IMR-90 (cell line): ENCODE data around the gene NNAT. TPM values are rescaled to one million over a fixed set of nuclear protein-coding genes. Genes with fewer than 3 reads are reported as not detected.

ENCODE experiments used
- ATAC-seq: fragments of 200-7000 bp; cut with Tn5 transposase; 2 replicates; pipeline ENCODE4 v1.9.1; 2020; ENCODE audit warnings: low read depth, mild to moderate bottlenecking, moderate library complexity
- BruUV-seq: library from RNA; stranded (reverse); fragments of 400-500 nt; replicated peaks from 2 replicates; lab custom pipeline; 2021; lab: Mats Ljungman, UMichigan
- CTCF ChIA-PET: fragments of 300-600 bp; formaldehyde crosslinking; extraction: SDS; loops from one replicate; lab custom pipeline; 2021; ENCODE audit warnings: antibody characterized with exemption; lab: Yijun Ruan, JAX
- POLR2A ChIA-PET: fragments of 300-600 bp; sonication (Branson Sonifier 250); formaldehyde crosslinking; loops from one replicate; lab custom pipeline; 2022; ENCODE audit warnings: antibody characterized with exemption; ENCODE audit not compliant: unreplicated experiment; lab: Charles Lee
- DNase-seq: peaks from one replicate; pipeline ENCODE4 v3.0.0; 2013
- H2AFZ ChIP-seq: replicated peaks from 2 replicates; pipeline ENCODE3; 2013; ENCODE audit warnings: low read length, mild to moderate bottlenecking; ENCODE audit not compliant: poor library complexity
- H2AK5ac ChIP-seq: 2 replicates; pipeline ENCODE4 v1.6.1; 2013; ENCODE audit warnings: low read depth, low read length, inconsistent platforms
- H2AK9ac ChIP-seq: replicated peaks from 2 replicates; pipeline ENCODE3; 2013; ENCODE audit warnings: mild to moderate bottlenecking, low read depth, low read length, moderate library complexity; ENCODE audit not compliant: poor library complexity
- H2BK120ac ChIP-seq: 2 replicates; pipeline ENCODE4 v1.6.1; 2013; ENCODE audit warnings: low read depth, low read length, inconsistent platforms
- H2BK15ac ChIP-seq: 3 replicates; pipeline ENCODE4 v1.6.1; 2013; ENCODE audit warnings: low read depth, low read length, inconsistent platforms
- H2BK20ac ChIP-seq: 2 replicates; pipeline ENCODE4 v1.6.1; 2013; ENCODE audit warnings: low read depth, mild to moderate bottlenecking, inconsistent platforms, low read length, moderate library complexity
- H2BK5ac ChIP-seq: 2 replicates; pipeline ENCODE4 v1.6.1; 2013; ENCODE audit warnings: mild to moderate bottlenecking, low read depth, low read length, inconsistent platforms; ENCODE audit not compliant: poor library complexity, severe bottlenecking
- H3K14ac ChIP-seq: replicated peaks from 2 replicates; pipeline ENCODE4 v1.6.1; 2013; ENCODE audit warnings: low read depth, low read length, inconsistent platforms
- H3K18ac ChIP-seq: 2 replicates; pipeline ENCODE4 v1.6.1; 2013; ENCODE audit warnings: low read depth, low read length, control low read depth
- H3K23ac ChIP-seq: 2 replicates; pipeline ENCODE4 v1.6.1; 2013; ENCODE audit warnings: low read depth, low read length, inconsistent platforms
- H3K27ac ChIP-seq: 2 replicates; pipeline ENCODE4 v1.5.1; 2013; ENCODE audit warnings: mild to moderate bottlenecking, control low read depth, low read length; ENCODE audit not compliant: insufficient read depth
- H3K27me3 ChIP-seq: 2 replicates; pipeline ENCODE4 v1.6.1; 2013; ENCODE audit warnings: low read length; ENCODE audit not compliant: control insufficient read depth, insufficient read depth
- H3K36me3 ChIP-seq: 2 replicates; pipeline ENCODE4 v1.6.1; 2013; ENCODE audit warnings: low read length, mixed read lengths; ENCODE audit not compliant: control insufficient read depth, insufficient read depth
- H3K4ac ChIP-seq: 2 replicates; pipeline ENCODE4 v1.6.1; 2013; ENCODE audit warnings: low read depth, low read length, inconsistent platforms
- H3K4me1 ChIP-seq: 2 replicates; pipeline ENCODE4 v1.6.1; 2013; ENCODE audit warnings: low read length, mixed read lengths; ENCODE audit not compliant: control insufficient read depth, insufficient read depth
- H3K4me2 ChIP-seq: 2 replicates; pipeline ENCODE4 v1.6.1; 2013; ENCODE audit warnings: low read depth, mild to moderate bottlenecking, control low read depth, low read length, moderate library complexity
- H3K4me3 ChIP-seq: 2 replicates; pipeline ENCODE4 v1.5.1; 2013; ENCODE audit warnings: low read depth, mild to moderate bottlenecking, control low read depth, low read length, moderate library complexity; ENCODE audit not compliant: insufficient read depth
- H3K56ac ChIP-seq: 2 replicates; pipeline ENCODE4 v1.6.1; 2013; ENCODE audit warnings: low read length, inconsistent platforms; ENCODE audit not compliant: insufficient read depth; ENCODE audit errors: extremely low read depth
- H3K79me1 ChIP-seq, 2 experiments: 2 replicates each; pipeline ENCODE4 v1.6.1; 2013; ENCODE audit warnings: low read length in 2 of 2, inconsistent platforms in 1 of 2, low read depth in 1 of 2
- H3K9ac ChIP-seq: 2 replicates; pipeline ENCODE4 v1.6.1; 2013; ENCODE audit warnings: low read depth, low read length, control low read depth
- H3K9me1 ChIP-seq: 2 replicates; pipeline ENCODE4 v1.6.1; 2013; ENCODE audit warnings: low read length, inconsistent platforms; ENCODE audit not compliant: insufficient read depth
- H3K9me3 ChIP-seq: 2 replicates; pipeline ENCODE4 v1.6.1; 2013; ENCODE audit warnings: low read length; ENCODE audit not compliant: control insufficient read depth, insufficient read depth
- H4K20me1 ChIP-seq: 2 replicates; pipeline ENCODE4 v1.6.1; 2013; ENCODE audit warnings: low read length, inconsistent platforms; ENCODE audit not compliant: insufficient read depth
- H4K5ac ChIP-seq: 2 replicates; pipeline ENCODE4 v1.6.1; 2013; ENCODE audit warnings: mild to moderate bottlenecking, low read depth, low read length, control low read depth
- H4K8ac ChIP-seq, 2 experiments: 2 replicates each; pipeline ENCODE4 v1.6.1; 2013; ENCODE audit warnings: low read depth in 2 of 2, low read length in 2 of 2, control low read depth in 1 of 2, inconsistent platforms in 1 of 2
- H4K91ac ChIP-seq: 2 replicates; pipeline ENCODE4 v1.6.1; 2013; ENCODE audit warnings: low read depth, low read length, inconsistent platforms; ENCODE audit not compliant: insufficient read depth
- BHLHE40 ChIP-seq: fragments of 150-350 bp; IDR thresholded peaks from 2 replicates; pipeline ENCODE4 v1.6.1; 2016; ENCODE audit warnings: mild to moderate bottlenecking, low read depth, low read length
- CEBPB ChIP-seq: IDR thresholded peaks from 2 replicates; pipeline ENCODE4 v1.6.1; 2012; ENCODE audit warnings: low read depth, low read length, improper control_type of control experiment
- FOS ChIP-seq: fragments of 150-350 bp; IDR thresholded peaks from 2 replicates; pipeline ENCODE4 v1.6.1; 2016; ENCODE audit warnings: low read depth, low read length
- MAFK ChIP-seq: IDR thresholded peaks from 2 replicates; pipeline ENCODE4 v1.6.1; 2012; ENCODE audit warnings: low read depth, low read length, improper control_type of control experiment
- MAZ ChIP-seq: IDR thresholded peaks from 2 replicates; pipeline ENCODE4 v1.6.1; 2012; ENCODE audit warnings: low read depth, mild to moderate bottlenecking, low read length, improper control_type of control experiment, moderate library complexity, borderline replicate concordance
- MXI1 ChIP-seq: IDR thresholded peaks from 2 replicates; pipeline ENCODE4 v1.6.1; 2012; ENCODE audit warnings: low read depth, mild to moderate bottlenecking, low read length, moderate library complexity, borderline replicate concordance
- POLR2A ChIP-seq: IDR thresholded peaks from 2 replicates; pipeline ENCODE4 v1.6.1; 2012; ENCODE audit warnings: mild to moderate bottlenecking, low read depth, low read length
- RAD21 ChIP-seq: IDR thresholded peaks from 2 replicates; pipeline ENCODE4 v1.6.1; 2012; ENCODE audit warnings: low read length, improper control_type of control experiment
- RCOR1 ChIP-seq: IDR thresholded peaks from 2 replicates; pipeline ENCODE4 v1.6.1; 2012; ENCODE audit warnings: mild to moderate bottlenecking, low read length, improper control_type of control experiment; ENCODE audit not compliant: insufficient replicate concordance
- SMC3 ChIP-seq: fragments of 150-350 bp; IDR thresholded peaks from 2 replicates; pipeline ENCODE4 v1.6.1; 2016; ENCODE audit warnings: low read depth, mild to moderate bottlenecking, antibody characterized with exemption, low read length, moderate library complexity
- WGBS, 2 experiments: methylation state at CpG; one replicate each; pipeline versions ENCODE4 v1.1.5 to v1.1.7; 2013; ENCODE audit warnings: missing lambda C conversion rate in 2 of 2; ENCODE audit not compliant: insufficient read length in 1 of 2; ENCODE audit errors: extremely low coverage in 2 of 2; 5-methylcytosine and 5-hydroxymethylcytosine counted together
- dilution Hi-C: fragments of 300-500 bp; cut with HindIII; formaldehyde crosslinking; loops from one replicate; pipeline ENCODE4 v1.14.3; 2018; ENCODE audit warnings: low sequenced_read_pairs; ENCODE audit not compliant: unreplicated experiment
- in situ Hi-C: fragments of 300-500 bp; cut with MboI; formaldehyde crosslinking; loops from 3 replicates; pipeline ENCODE4 v1.14.3; 2019; ENCODE audit warnings: low sequenced_read_pairs, inconsistent platforms, mixed read lengths
- intact Hi-C: fragments of 100-400 bp; cut with micrococcal nuclease; formaldehyde crosslinking; loops from 2 replicates; pipeline ENCODE4 v1.10.0; 2022
- polyA plus RNA-seq, 3 experiments: library from polyadenylated mRNA; depleted of rRNA; stranded (reverse); fragments of >200 nt; gene quantifications; 2 replicates each; pipeline ENCODE4 v1.2.3, GENCODE V29; 2012; ENCODE audit warnings: low replicate concordance in 1 of 3
- total RNA-seq: library from RNA; depleted of rRNA; stranded (reverse); fragments of >200 nt; gene quantifications from 2 replicates; pipeline ENCODE4 v1.2.3, GENCODE V29; 2012
- TF ChIP-seq, protein P1 (sequence below): fragments of 150-350 bp; IDR thresholded peaks from 2 replicates; pipeline ENCODE4 v1.6.1; 2017; ENCODE audit warnings: mild to moderate bottlenecking, antibody characterized with exemption, low read length, low read depth
- TF ChIP-seq, protein P2 (sequence below): conservative IDR thresholded peaks from 2 replicates; pipeline ENCODE4 v1.5.1; 2012; ENCODE audit warnings: mild to moderate bottlenecking, low read depth, low read length, improper control_type of control experiment

Gene NNAT
- total and polyA plus RNA-seq, 2 of the 4 experiments (the other 2 are of a cell fraction) = 2.0 to 6.5 TPM

DNA sequence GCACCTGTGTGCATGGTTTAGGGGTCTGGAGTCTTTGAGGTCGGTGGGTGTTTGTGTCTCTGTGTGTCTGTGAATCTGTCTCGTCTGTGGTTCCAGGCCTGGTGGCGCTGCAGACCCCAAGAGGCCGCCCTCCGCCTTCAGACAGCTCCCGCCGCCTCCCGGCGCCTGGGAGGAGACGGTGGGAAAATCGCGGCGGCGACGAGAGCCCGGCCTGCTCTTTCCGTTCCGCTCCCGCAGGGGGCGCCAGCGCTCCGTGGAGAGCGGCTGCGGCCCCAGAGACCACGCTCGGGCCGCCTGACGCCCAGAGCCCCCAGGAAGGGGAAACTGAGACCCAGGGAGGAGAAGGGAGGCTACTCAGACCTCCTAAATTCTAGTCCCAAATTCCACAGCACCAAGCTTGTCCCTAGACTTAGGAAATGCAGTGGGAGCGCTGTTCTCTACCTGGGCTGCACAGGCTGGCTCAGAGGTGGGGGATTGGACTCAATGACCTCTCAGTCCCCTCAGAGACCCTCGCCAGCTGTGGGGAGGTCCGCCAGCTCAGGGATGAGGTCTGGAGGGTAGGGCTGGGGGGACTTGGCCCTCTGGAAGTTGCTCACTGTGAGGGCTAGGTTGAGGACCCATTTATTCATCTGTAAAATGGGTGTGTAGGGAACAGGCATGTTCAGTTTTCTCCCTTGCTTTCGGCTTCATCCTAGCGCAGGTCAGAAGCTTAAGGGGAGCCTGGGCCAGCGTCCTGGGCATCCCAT is 43.5 kb downstream of the NNAT start:
- Histone ChIP-seq H3K14ac (no peak overlapping the region), H3K79me1 (no peaks in the 10 kb centered on the region), H2BK15ac (no peak overlapping the region), H2BK120ac (no peak overlapping the region), H3K27ac (no peak overlapping the region), H2BK5ac (no peak overlapping the region), H3K4me2 (no peak overlapping the region), H3K4ac (no peak overlapping the region), H4K91ac (no peak overlapping the region), H3K9me3 (no peaks in the 10 kb centered on the region), H2AK5ac (no peak overlapping the region), H2AK9ac (peak overlapping the region; percentile 35), H3K4me3 (no peak overlapping the region), H4K8ac (no peak overlapping the region), H4K5ac (no peak overlapping the region), H3K4me1 (no peaks in the 10 kb centered on the region; the same call in 1 of the 2 replicates), H3K27me3 (peaks cover 53% of the 10 kb centered on the region), H2BK20ac (no peak overlapping the region), H3K56ac (no peak overlapping the region), H3K9ac (no peak overlapping the region), H3K23ac (no peak overlapping the region), H3K18ac (no peak overlapping the region), H3K36me3 (no peaks in the 10 kb centered on the region), H2AFZ (peak overlapping the region; percentile 73), H3K9me1 (no peaks in the 10 kb centered on the region), H4K20me1 (peaks cover 7% of the 10 kb centered on the region; the same call in 1 of the 2 replicates)
- BruUV-seq = no TSS peak
- peak; percentile 89 for TF ChIP-seq SMC3
- no peak for TF ChIP-seq MAZ
- TF ChIP-seq CEBPB = no peak
- TF ChIP-seq MAFK = no peak
- no peak for TF ChIP-seq RCOR1
- no peak for TF ChIP-seq POLR2A
- TF ChIP-seq, protein P1, sequence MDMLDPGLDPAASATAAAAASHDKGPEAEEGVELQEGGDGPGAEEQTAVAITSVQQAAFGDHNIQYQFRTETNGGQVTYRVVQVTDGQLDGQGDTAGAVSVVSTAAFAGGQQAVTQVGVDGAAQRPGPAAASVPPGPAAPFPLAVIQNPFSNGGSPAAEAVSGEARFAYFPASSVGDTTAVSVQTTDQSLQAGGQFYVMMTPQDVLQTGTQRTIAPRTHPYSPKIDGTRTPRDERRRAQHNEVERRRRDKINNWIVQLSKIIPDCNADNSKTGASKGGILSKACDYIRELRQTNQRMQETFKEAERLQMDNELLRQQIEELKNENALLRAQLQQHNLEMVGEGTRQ = no peak
- TF ChIP-seq FOS = no peak
- peak; percentile 95 for TF ChIP-seq RAD21
- no peak for TF ChIP-seq BHLHE40
- TF ChIP-seq, protein P2, sequence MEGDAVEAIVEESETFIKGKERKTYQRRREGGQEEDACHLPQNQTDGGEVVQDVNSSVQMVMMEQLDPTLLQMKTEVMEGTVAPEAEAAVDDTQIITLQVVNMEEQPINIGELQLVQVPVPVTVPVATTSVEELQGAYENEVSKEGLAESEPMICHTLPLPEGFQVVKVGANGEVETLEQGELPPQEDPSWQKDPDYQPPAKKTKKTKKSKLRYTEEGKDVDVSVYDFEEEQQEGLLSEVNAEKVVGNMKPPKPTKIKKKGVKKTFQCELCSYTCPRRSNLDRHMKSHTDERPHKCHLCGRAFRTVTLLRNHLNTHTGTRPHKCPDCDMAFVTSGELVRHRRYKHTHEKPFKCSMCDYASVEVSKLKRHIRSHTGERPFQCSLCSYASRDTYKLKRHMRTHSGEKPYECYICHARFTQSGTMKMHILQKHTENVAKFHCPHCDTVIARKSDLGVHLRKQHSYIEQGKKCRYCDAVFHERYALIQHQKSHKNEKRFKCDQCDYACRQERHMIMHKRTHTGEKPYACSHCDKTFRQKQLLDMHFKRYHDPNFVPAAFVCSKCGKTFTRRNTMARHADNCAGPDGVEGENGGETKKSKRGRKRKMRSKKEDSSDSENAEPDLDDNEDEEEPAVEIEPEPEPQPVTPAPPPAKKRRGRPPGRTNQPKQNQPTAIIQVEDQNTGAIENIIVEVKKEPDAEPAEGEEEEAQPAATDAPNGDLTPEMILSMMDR = peak; percentile 95
- TF ChIP-seq MXI1 = no peak
- dilution Hi-C loops = no loop called here
- ChIA-PET CTCF (interaction anchor here (0.5 to 1.3 kb wide), 11 partner anchors 211 to 657 kb away, joined by 3 to 4 read pairs (median 3); no protein-coding TSS in a partner anchor), POLR2A (no interaction called here)
- 4% methylated on average over 18 of the region's 34 CpGs; no CpG with 5 or more reads in 1 of the 2 experiments for WGBS, 2 experiments
- in situ Hi-C loops = loop anchor here (5.0 to 10.0 kb wide), 3 partner anchors 428 to 660 kb away; no protein-coding TSS in a partner anchor
- intact Hi-C loops = loop anchor here (1.0 to 2.0 kb wide), 4 partner anchors 332 to 727 kb away; no protein-coding TSS in a partner anchor
- DNase-seq (no peak), ATAC-seq (peak; percentile 96)
